BJ (cell line): Measurements from ENCODE around the gene CD6. TPM values are rescaled to one million over a fixed set of nuclear protein-coding genes. Genes with fewer than 3 reads are reported as not detected.

Source experiments
- CTCF ChIA-PET: fragments of 350-600 bp; formaldehyde crosslinking; extraction: SDS; loops from one replicate; lab custom pipeline; 2021; ENCODE audit warnings: antibody characterized with exemption, inconsistent platforms; lab: Yijun Ruan, JAX
- POLR2A ChIA-PET: fragments of 300-600 bp; sonication (Branson Sonifier 250); formaldehyde crosslinking; extraction: SDS; loops from one replicate; lab custom pipeline; 2021; ENCODE audit warnings: antibody characterized with exemption; lab: Charles Lee
- DNase-seq: peaks from one replicate; pipeline ENCODE4 v3.0.0-alpha.2; 2011; ENCODE audit warnings: low read depth
- H3K27me3 ChIP-seq: 2 replicates; pipeline ENCODE4 v1.6.0; 2011; ENCODE audit warnings: low read length; ENCODE audit not compliant: control insufficient read depth, insufficient read depth
- H3K36me3 ChIP-seq: 2 replicates; pipeline ENCODE4 v1.5.1; 2011; ENCODE audit warnings: low read length; ENCODE audit not compliant: control insufficient read depth, insufficient read depth
- H3K4me3 ChIP-seq: 2 replicates; pipeline ENCODE4 v1.5.1; 2011; ENCODE audit warnings: low read depth, mild to moderate bottlenecking, control low read depth, low read length
- polyA plus RNA-seq: library from polyadenylated mRNA; depleted of rRNA; stranded (reverse); fragments of >200 nt; gene quantifications from 2 replicates; pipeline ENCODE4 v1.2.3, GENCODE V29; 2011
- TF ChIP-seq, protein P1 (sequence below): IDR thresholded peaks from 2 replicates; pipeline ENCODE4 v1.5.1; 2011; ENCODE audit warnings: low read depth, mild to moderate bottlenecking, control low read depth, inconsistent platforms, low read length, moderate library complexity; ENCODE audit not compliant: insufficient read depth

The CD6 gene
- polyA plus RNA-seq, 1 experiment, result not detected

DNA sequence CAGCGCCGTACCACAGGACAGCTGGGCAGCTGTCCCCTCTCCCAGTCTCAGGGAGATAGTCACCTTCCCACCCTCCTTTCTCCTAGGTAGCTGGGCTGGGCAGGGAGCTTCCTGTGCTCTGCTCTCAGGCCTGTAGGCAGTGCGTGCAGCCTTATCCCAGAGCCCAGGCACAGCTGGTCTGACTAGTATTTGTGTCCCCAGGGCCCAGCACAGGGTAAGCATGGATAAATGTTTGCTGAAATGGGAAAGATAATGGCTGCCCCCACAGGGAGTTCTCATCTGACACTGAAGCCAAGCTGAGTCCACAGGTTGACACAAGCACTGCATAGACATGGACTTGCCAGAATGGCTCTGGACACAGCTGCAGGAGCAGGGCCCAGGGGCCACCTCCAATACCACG lies 29.3 kb upstream of the CD6 start:
- ChIA-PET CTCF (no interaction called here), POLR2A (no interaction called here)
- TF ChIP-seq, protein P1, sequence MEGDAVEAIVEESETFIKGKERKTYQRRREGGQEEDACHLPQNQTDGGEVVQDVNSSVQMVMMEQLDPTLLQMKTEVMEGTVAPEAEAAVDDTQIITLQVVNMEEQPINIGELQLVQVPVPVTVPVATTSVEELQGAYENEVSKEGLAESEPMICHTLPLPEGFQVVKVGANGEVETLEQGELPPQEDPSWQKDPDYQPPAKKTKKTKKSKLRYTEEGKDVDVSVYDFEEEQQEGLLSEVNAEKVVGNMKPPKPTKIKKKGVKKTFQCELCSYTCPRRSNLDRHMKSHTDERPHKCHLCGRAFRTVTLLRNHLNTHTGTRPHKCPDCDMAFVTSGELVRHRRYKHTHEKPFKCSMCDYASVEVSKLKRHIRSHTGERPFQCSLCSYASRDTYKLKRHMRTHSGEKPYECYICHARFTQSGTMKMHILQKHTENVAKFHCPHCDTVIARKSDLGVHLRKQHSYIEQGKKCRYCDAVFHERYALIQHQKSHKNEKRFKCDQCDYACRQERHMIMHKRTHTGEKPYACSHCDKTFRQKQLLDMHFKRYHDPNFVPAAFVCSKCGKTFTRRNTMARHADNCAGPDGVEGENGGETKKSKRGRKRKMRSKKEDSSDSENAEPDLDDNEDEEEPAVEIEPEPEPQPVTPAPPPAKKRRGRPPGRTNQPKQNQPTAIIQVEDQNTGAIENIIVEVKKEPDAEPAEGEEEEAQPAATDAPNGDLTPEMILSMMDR, result no peak
- Histone ChIP-seq H3K4me3 (no peak overlapping the region), H3K27me3 (no peaks in the 10 kb centered on the region), H3K36me3 (peaks cover 11% of the 10 kb centered on the region; the same call in 1 of the 2 replicates)
- DNase-seq, result no peak

DNA sequence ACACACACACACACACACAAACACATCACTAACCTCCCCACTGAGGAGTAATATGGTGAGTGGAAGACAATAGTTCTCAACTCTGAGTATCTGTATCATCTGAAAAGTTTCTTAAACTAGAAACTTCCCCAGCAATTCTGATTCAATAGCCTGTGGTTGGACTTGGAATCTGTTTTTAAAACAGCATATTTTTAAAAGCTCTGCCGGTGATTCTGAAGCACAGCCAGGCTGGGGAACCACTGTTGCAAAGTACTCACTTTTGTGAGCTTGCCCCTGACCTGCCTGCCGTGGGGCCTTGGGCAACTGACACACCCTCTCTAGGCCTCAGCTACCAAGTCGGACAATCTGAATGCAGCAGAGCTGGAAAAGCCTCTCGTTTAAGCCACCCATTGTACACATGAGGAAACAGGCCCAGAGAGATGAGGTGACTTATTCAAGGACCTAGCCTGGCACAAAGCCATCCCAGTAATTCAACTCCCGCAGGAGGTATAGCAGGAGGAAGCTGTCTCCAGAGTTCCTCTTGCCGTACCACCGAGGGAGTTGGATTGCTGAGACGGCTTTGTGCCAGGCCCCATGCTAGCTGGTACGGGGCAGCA lies 28.4 kb upstream of the CD6 start:
- ChIA-PET POLR2A (no interaction called here), CTCF (interaction anchor here (0.6 kb wide), 1 partner anchor 549 kb away, joined by 3 read pairs; no protein-coding TSS in a partner anchor)
- Histone ChIP-seq H3K4me3 (no peak overlapping the region), H3K27me3 (no peaks in the 10 kb centered on the region), H3K36me3 (peaks cover 10% of the 10 kb centered on the region; the same call in 1 of the 2 replicates)
- DNase-seq, result no peak
- TF ChIP-seq, protein P1, result no peak

DNA sequence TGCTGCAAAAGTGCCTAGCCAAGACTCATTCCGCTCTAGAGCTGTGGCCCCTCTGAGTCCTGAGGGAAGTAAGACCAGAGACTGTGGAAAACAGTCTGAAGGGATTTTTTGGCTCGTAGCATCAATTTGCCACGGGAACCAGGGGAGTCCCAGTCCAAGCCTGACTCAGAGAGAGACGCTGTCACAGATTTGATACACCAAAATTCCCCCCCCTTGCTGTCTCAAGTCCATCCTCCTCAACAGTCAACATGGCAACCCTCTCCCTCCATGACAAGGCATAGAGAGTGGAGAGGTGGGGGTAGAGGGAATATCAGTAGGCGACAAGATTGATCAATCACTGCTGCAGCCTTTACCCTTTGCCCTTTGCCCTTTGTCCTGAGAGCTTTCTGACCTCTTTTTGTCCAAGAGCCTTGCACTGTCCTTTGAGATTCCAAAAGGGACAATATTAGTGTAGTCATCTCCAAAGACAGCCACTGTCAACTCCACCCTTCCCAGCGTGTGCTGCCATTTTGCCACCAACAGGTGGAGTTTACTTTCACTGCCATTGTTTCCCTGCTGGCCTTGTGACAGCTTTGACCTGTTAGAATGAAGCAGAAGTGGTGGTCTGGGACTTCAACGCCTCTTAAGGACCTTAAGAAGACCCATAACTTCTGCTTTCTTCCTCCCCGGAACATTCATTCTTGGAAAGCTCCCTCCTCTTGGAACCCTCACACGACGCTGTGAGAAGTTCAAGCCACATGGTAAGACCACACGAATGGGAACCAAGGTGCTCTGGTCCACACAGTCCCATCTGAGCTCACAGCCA lies 26.8 kb upstream of the CD6 start:
- ChIA-PET CTCF (interaction anchor here (1.2 kb wide), 1 partner anchor 113 kb away, joined by 3 read pairs; no protein-coding TSS in a partner anchor), POLR2A (no interaction called here)
- no peak for DNase-seq
- Histone ChIP-seq H3K4me3 (no peak overlapping the region), H3K27me3 (no peaks in the 10 kb centered on the region), H3K36me3 (peaks cover 10% of the 10 kb centered on the region; the same call in 1 of the 2 replicates)
- TF ChIP-seq, protein P1, result peak; percentile 25; the same call in 1 of the 2 replicates

DNA sequence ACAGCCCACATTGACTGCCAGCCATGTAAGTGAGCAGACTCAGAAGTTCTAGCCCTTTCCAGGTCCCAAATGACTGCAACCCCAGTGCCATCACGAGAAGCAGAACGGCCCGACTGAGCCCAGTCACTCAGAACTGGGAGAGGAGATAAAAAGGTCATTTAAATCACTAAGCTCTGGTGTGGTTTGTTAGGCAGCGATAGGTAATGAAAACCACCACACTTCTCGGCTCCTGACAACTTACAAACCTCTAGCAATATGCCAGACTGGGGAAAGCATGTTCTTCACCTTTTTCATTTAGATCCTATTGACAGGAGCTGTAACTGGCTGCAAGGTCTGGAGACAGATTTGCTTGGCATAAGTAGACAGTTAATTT lies 26.2 kb upstream of the CD6 start:
- TF ChIP-seq, protein P1, result no peak
- Histone ChIP-seq H3K4me3 (no peak overlapping the region), H3K36me3 (peaks cover 10% of the 10 kb centered on the region; the same call in 1 of the 2 replicates), H3K27me3 (peaks cover 1% of the 10 kb centered on the region; the same call in 1 of the 2 replicates)
- DNase-seq, result no peak
- ChIA-PET CTCF (interaction anchor here (1.2 kb wide), 1 partner anchor 114 kb away, joined by 3 read pairs; no protein-coding TSS in a partner anchor), POLR2A (interaction anchor here (0.5 kb wide), 1 partner anchor 17 kb away, joined by 4 read pairs; no protein-coding TSS in a partner anchor)

DNA sequence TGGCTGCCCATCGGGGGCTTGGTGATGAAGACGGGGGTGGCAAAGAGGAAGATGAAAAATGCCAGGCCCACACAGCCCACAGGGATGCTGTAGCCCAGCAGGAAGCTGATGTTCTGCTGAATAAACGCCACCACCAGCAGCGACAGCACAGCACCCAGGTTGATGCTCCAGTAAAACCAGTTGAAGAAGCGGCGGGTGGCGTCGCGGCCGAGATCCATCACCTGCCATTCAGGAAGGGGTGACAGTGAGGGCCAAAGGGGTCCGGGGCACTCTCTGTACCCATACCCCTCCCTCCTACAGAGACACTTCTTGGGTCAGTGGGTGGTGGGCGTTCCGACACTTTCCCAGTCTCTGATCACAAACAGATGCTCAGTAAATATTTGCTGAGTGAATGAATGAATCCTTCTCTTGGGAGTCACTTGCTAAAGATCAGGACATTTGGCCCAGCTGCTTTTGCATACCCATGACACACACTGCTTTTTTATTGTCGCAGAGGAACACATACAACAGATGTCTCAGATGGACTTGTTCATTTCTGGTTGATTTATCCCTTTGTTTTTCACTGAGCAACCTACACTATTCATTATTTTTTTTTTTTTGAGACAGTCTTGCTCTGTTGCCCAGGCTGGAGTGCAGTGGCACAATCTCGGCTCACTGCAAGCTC lies 24.7 kb upstream of the CD6 start:
- DNase-seq, result no peak
- Histone ChIP-seq H3K4me3 (no peak overlapping the region), H3K36me3 (peaks cover 7% of the 10 kb centered on the region; the same call in 1 of the 2 replicates), H3K27me3 (peaks cover 1% of the 10 kb centered on the region; the same call in 1 of the 2 replicates)
- POLR2A ChIA-PET, result no interaction called here
- TF ChIP-seq, protein P1, result no peak
- CTCF ChIA-PET, result no interaction called here
